ENCODE data around the gene SPTSSA.
"Not testable (repeated sequence)": the region's sequence is repeated elsewhere in the genome, so short reads cannot be mapped to it uniquely, and the experiment has no call there.

The SPTSSA gene

GRCh38 chr14:34426313-34427295 is 35.4 kb downstream of the SPTSSA start:
- no peak for DNase-seq

DNA sequence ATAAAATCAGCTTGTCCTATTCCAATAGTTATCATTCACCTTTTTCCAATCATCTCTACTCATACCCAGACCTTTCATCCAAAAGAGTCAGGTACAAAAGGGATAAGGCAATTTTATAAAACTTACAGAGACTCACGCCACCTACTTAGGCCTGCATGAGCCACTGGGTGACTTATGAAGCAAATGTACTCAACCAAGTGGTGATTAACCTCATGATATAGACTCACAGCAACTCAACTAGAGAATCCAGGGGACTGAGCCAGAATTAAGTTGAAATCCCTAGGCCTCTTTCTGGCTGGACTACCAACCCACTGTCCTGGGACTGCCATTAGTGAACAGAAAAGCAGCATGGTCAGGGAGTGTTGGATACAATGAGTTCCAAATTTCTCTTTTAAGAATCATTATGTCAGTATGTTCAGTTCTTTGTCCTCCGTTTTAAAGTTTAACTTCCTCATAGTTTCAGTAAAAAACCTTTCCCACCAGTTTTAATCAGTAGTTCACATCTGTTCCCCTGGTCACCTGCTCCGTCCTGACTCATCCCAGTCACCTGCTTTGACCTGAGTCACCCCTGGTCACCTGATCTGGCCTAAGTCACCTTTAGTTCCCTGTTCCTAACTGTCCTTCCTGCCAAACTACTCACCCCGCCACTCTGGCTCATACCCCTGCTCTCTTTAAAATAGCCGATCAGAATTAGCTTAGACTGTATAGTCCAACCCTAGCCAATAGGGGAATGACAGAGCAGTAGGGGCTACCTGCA is 36.8 kb downstream of the SPTSSA start:
- DNase-seq: no peak

DNA sequence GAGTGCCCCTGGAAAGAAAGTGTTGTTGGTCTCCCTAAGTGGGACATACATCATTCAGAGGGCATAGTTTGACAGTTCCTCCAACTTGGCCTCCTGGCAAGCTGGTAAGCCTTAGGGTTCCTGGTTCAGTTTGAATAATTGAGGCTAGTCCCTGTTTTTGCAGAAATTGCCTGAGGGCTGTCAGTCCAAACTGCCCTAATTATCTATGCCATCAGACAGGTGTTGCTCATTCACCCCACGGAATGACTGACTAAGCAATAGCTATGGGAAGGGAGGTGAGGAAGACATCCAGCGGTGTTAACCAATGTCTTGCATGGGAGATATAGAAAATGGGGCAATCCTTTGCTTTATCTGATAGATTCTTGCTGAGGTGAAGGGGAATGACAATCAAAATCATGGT is 37.6 kb downstream of the SPTSSA start:
- no peak for DNase-seq

DNA sequence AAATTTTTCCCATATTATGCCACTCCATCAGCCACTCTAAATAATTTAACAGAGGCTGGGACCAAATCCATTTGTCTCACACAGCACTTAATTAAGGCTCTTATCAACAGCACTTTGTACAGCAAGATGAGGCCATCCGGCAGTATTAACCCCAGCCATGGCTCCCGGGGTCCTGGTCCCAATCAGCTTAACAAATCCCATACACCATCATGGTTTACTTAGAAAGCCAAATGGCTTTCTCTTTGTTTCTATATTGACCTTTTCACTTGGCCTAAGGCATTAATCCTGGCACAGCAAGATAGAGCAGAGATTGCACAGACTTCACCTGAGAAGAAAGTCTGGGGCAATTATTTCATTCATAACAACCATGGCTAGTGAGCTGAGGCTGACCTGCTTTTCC is 38.6 kb downstream of the SPTSSA start:
- DNase-seq: no peak

GRCh38 chr14:34420547-34421150 is 41.4 kb downstream of the SPTSSA start:
- no peak for DNase-seq

DNA sequence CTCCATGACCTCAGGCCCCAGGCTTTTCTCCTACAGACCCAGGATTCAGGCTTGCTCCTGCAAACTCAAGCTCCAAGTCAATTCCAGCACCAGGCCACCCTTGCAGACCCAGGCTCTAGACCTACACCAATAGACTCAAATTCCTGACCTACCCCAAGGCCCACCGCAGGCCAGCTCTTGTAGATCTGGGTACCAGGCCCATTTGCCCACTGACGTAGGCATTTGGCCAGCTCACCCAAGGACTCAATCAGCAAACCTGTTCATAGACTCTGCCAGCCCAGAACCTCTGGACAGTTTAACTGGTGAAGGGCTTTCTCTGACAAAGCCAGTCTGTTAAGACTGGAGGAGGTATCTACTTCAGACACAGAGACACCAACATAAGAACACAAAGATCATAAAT is 52.3 kb downstream of the SPTSSA start:
- DNase-seq: no peak

- no peak for DNase-seq
Measured at GRCh38 chr14:34407951-34408350, 54.1 kb downstream of the SPTSSA start.

- DNase-seq: no peak
Measured at GRCh38 chr14:34404416-34404815, 57.6 kb downstream of the SPTSSA start.

GRCh38 chr14:34403646-34404045 is 58.4 kb downstream of the SPTSSA start:
- no peak for DNase-seq

DNA sequence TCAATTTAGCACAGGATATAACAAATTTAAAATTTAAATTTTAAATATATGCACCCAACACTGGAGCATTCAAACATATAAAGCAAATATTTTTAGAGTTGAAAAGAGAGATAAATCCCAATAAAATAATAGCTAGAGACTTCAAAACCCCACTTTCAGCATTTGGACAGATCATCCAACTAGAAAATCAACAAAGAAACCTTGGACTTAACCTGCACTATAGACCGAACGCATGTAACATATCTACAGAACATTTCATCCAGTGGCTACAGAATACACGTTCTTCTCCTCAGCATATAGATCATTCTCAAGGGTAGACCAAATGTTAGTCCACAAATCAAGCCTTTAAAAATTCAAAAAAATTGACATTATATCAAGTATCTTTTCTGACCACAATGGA is 64.0 kb downstream of the SPTSSA start:
- no peak for DNase-seq

GRCh38 chr14:34387974-34388516 is 74.0 kb downstream of the SPTSSA start:
- DNase-seq: no peak

DNA sequence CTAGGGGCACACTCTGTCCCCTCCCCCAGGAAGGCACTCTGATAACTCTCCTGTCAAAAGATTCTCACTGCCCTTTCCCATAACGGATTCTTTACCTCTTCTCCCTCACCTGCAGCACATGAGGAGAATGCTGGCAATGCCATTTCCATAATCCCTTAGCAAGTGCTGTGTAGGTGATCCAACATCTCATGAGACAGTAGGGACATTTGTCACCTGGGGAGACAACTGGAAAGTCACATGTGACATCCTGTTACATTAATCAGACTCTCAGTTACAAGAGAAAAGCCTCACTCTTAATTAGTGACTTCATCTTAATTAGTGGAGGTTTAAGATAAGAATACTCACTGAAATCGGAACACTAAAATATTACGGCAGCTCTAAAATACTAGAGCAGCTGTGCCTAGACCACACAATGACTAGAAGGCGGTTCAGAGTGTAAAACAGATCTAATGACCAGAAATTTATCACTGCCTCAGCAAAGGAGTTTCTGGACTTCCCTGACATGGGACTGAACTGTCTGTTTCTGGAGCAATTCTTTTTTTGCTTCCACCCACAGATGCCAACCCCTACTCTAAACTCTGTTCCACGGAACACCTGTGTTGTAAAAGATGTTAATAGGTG is 75.1 kb downstream of the SPTSSA start:
- no peak for DNase-seq

- DNase-seq: not testable (repeated sequence)
Measured at GRCh38 chr14:34385881-34386280, 76.2 kb downstream of the SPTSSA start.

- DNase-seq: no peak
Measured at GRCh38 chr14:34383839-34384238, 78.2 kb downstream of the SPTSSA start.

All from CD4-positive, alpha-beta T cell treated with Interleukin-1 beta for 1 hour (primary cell).